ENCODE data around the gene S100A5. TPM values are rescaled to one million over a fixed set of nuclear protein-coding genes. Genes with fewer than 3 reads are reported as not detected.

The S100A5 gene
- total and polyA plus RNA-seq, 2 of the 8 experiments (the other 6 are each of a cell fraction or from before 2014, with no cell fraction given), result not detected

DNA sequence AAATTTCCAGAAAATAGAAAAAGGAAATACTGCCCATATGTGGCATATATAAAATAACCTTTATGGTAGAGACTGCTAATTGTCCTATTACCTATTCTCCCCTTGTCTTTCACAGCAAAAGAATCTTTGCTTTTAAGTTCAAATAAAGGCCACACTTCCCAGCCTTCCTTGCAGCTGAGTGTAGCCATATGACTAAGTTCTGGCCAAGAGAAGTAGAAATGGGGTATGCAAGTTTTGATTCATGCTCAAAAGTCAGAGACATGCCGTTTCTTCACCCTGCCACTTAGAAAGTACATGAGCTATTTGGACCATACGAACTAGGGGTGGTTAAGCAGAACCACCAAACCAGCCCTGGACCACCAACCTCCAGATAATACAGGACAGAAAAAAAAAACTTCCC is 43.2 kb upstream of the S100A5 start (continued):
- TF ChIP-seq CHD7 (IDR thresholded peaks at IDR 0.05; ENCODE audit: insufficient replicate concordance, low read length), result no peak
- no peak for TF ChIP-seq ZNF274 (IDR thresholded peaks at IDR 0.05; ENCODE audit: borderline replicate concordance, extremely low read depth, low read length)
- TF ChIP-seq KDM1A (IDR thresholded peaks at IDR 0.05; ENCODE audit: borderline replicate concordance, low read length), result no peak
- TF ChIP-seq RAD21 (IDR thresholded peaks at IDR 0.05 in 1 of 2, conservative IDR thresholded peaks at IDR 0.05 in 1 of 2; ENCODE audit: low read depth in 2 of 2, low read length in 2 of 2), result no peak
- no peak for TF ChIP-seq POLR2AphosphoS5 (IDR thresholded peaks at IDR 0.05; ENCODE audit: low read depth, low read length)

All from H1 (cell line).